Stomach (tissue), 4 donors: Measurements from ENCODE around the gene SRP72.

Source experiments
- CTCF ChIP-seq, 7 experiments: fragments of 450-650 bp in 4 of 7; fragments of 200-600 bp in 3 of 7; sonication (generic) in 3 of 7; IDR thresholded peaks; one replicate each; pipeline ENCODE4 v1.5.1; 2016 to 2019; ENCODE audit warnings: antibody characterized with exemption in 7 of 7, control low read depth in 2 of 7, mild to moderate bottlenecking in 1 of 7
- EP300 ChIP-seq: sonication (generic); formaldehyde crosslinking; IDR thresholded peaks from one replicate; pipeline ENCODE4 v1.6.1; 2017; ENCODE audit warnings: antibody characterized with exemption

- TF ChIP-seq CTCF (IDR thresholded peaks at IDR 0.05) (no peak), EP300 (no peak)
Observed at GRCh38 chr4:56477192-56477702, 9.8 kb downstream of the SRP72 start.
